ENCODE measurements around the gene LIMK2.

The LIMK2 gene

GRCh38 chr22:31328544-31328960 lies 116.5 kb downstream of the LIMK2 start:
- POLR2A ChIA-PET = no interaction called here
- no peaks in the 10 kb centered on the region for H3K9me3 ChIP-seq (ENCODE audit: control extremely low read depth in 1 of 5, control insufficient read depth in 4 of 5, insufficient read depth in 2 of 5, low read depth in 1 of 5, low read length in 4 of 5)
- no peaks in the 10 kb centered on the region for H3K4me1 ChIP-seq (ENCODE audit: control extremely low read depth in 1 of 4, control insufficient read depth in 4 of 4, insufficient read depth in 4 of 4, low read length in 3 of 4)
- H3K4me3 ChIP-seq (ENCODE audit: control insufficient read depth in 1 of 7, extremely low read depth in 1 of 7, insufficient read depth in 4 of 7, low read depth in 2 of 7, low read length in 6 of 7) = no peak overlapping the region
- CTCF ChIA-PET = interaction anchor here (2.9 kb wide), 1 partner anchor 15 kb away, joined by 11 read pairs; no protein-coding TSS in a partner anchor
- WGBS (ENCODE audit: insufficient coverage) = 98% methylated on average over 11 of the region's 13 CpGs
- H3K36me3 ChIP-seq (ENCODE audit: control insufficient read depth in 4 of 4, insufficient read depth in 4 of 4, low read length in 3 of 4) = peaks cover 34 to 90% (median 69%) of the 10 kb centered on the region in 4 experiments
- no peak for DNase-seq
- H3K27me3 ChIP-seq (replicated peaks in 2 of 5; ENCODE audit: control insufficient read depth in 4 of 5, insufficient read depth in 5 of 5, low read length in 4 of 5) = no peaks in the 10 kb centered on the region
- no peak overlapping the region for H3K27ac ChIP-seq (ENCODE audit: insufficient read depth in 1 of 2, low read depth in 1 of 2, low read length in 2 of 2, poor library complexity in 1 of 2, severe bottlenecking in 2 of 2)

GRCh38 chr22:31329029-31329428 lies 116.9 kb downstream of the LIMK2 start:
- ChIA-PET POLR2A (no interaction called here), CTCF (no interaction called here)
- H3K27me3 ChIP-seq (replicated peaks in 2 of 5; ENCODE audit: control insufficient read depth in 4 of 5, insufficient read depth in 5 of 5, low read length in 4 of 5) = no peaks in the 10 kb centered on the region
- no peak for DNase-seq
- no peaks in the 10 kb centered on the region for H3K9me3 ChIP-seq (ENCODE audit: control extremely low read depth in 1 of 5, control insufficient read depth in 4 of 5, insufficient read depth in 2 of 5, low read depth in 1 of 5, low read length in 4 of 5)
- no peak overlapping the region for H3K27ac ChIP-seq (ENCODE audit: insufficient read depth in 1 of 2, low read depth in 1 of 2, low read length in 2 of 2, poor library complexity in 1 of 2, severe bottlenecking in 2 of 2)
- 94% methylated on average over 4 of the region's 4 CpGs for WGBS (ENCODE audit: insufficient coverage)
- no peaks in the 10 kb centered on the region for H3K4me1 ChIP-seq (ENCODE audit: control extremely low read depth in 1 of 4, control insufficient read depth in 4 of 4, insufficient read depth in 4 of 4, low read length in 3 of 4)
- peaks cover 34 to 93% (median 69%) of the 10 kb centered on the region in 4 experiments for H3K36me3 ChIP-seq (ENCODE audit: control insufficient read depth in 4 of 4, insufficient read depth in 4 of 4, low read length in 3 of 4)
- no peak overlapping the region for H3K4me3 ChIP-seq (ENCODE audit: control insufficient read depth in 1 of 7, extremely low read depth in 1 of 7, insufficient read depth in 4 of 7, low read depth in 2 of 7, low read length in 6 of 7)

Measured in common myeloid progenitor, CD34-positive (primary cell).